GM10847 (cell line): Measurements from ENCODE around the gene TBC1D3K.
"Not testable (repeated sequence)": the region's sequence is repeated elsewhere in the genome, so short reads cannot be mapped to it uniquely, and the experiment has no call there.

ENCODE experiments used
- POLR2A ChIP-seq: IDR thresholded peaks from 2 replicates; pipeline ENCODE4 v1.6.1; 2011; ENCODE audit not compliant: insufficient read length; ENCODE audit errors: extremely low read depth

Gene TBC1D3K

DNA sequence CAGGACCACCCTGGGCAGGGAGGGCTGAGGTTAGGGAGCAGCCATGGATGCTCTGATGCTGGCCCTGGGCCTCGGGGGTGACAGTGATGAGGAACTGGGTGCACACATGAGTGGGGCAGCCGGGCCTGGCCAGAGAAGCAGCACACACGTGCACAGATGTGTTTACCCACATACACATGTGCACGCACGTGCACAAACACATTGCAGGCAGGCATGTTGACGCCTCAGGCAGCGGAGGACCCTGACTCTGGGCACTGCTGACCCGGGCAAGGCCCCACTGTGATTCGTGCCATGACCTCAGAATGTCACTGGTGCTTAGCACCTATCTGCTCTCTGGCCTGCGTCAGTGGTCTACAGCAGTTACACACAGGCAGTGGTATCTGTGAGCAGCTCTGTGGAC is at the start of gene TBC1D3K:
TBC1D3K (plus strand) TSS at position 301 of the 400 bp plus-strand sequence. CDS start 1,585 bp downstream, outside the sequence.
- not testable (repeated sequence) for TF ChIP-seq POLR2A

DNA sequence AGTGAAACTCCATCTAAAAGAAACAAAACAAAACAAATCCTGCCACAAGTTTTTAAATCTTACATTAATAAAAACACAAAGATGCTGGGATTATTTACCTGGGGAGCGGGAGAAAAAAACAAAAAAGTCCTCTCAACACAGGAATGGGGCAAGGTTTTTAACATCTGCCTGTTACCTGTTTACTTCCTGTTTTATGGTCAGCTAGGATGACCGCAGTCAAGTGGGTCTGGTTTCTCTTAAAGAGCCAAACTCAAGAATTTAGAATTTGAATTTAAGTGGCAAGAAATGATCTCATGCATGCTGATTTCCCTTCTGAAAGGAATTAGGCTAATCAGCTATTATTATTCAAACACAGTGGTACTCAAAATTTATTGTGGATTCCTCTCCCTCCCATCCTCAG is 39.7 kb upstream of the TBC1D3K start:
- TF ChIP-seq POLR2A = no peak

DNA sequence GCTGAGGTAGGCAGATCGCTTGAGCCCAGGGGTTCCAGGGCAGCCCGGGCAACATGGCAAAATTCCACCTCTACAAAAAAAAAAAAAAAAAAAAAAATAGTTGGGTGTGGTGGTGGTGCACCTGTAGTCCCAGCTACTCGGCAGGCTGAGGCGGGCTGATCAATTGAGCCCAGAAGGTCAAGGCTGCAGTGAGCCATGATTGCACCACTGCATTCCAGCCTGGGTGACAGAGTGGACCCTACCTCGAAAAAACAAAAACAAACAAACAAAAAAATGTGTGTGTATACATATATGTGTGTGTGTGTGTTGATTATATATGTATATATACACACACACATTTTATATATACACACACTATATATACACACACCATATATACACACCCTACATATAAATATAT is 39.1 kb upstream of the TBC1D3K start:
- no peak for TF ChIP-seq POLR2A

DNA sequence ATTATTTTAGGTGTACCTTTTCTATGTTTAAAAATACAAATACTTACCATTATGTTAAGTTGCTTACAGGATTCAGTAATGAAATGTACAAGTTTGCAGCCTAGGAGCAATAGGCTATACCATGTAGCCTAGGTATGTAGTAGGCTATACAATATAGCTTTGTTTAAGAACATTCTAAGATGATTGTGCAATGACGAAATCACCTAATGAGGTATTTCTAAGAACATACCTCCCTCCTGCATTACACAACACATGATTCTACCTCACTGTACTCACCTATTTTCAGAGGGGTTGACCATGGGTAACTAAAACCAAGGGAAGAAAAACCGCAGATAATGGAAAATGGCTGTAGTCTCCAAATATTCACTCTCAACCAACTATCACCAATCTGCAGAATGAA is 35.3 kb upstream of the TBC1D3K start:
- no peak for TF ChIP-seq POLR2A
